GM10248 (cell line): ENCODE data around the gene F10.

Experiments used
- CTCF ChIA-PET: fragments of 300-600 bp; sonication (Branson Sonifier 250); formaldehyde crosslinking; extraction: SDS; loops from one replicate; lab custom pipeline; 2021; ENCODE audit warnings: antibody characterized with exemption; lab: Yijun Ruan, JAX
- POLR2A ChIA-PET: fragments of 350-650 bp; sonication (Branson Sonifier 250); formaldehyde crosslinking; extraction: SDS; loops from one replicate; lab custom pipeline; 2020; ENCODE audit warnings: antibody characterized with exemption; lab: Yijun Ruan, JAX
- DNase-seq: peaks from one replicate; pipeline ENCODE4 v3.0.0; 2012; ENCODE audit errors: extremely low spot score
- CTCF ChIP-seq: IDR thresholded peaks from 2 replicates; pipeline ENCODE4 v1.5.1; 2012; ENCODE audit warnings: mild to moderate bottlenecking, low read depth; ENCODE audit errors: extremely low read depth, missing control alignments, control extremely low read depth

F10 gene

GRCh38 chr13:113182046-113182445 lies 59.4 kb downstream of the F10 start:
- ChIA-PET POLR2A (no interaction called here), CTCF (interaction anchor here (1.2 kb wide), 1 partner anchor 11 kb away, joined by 3 read pairs; no protein-coding TSS in a partner anchor)
- TF ChIP-seq CTCF, result no peak
- no peak for DNase-seq

- no peak for DNase-seq
- ChIA-PET CTCF (interaction anchor here (1.8 kb wide), 1 partner anchor 14 kb away, joined by 8 read pairs; no protein-coding TSS in a partner anchor), POLR2A (no interaction called here)
- no peak for TF ChIP-seq CTCF
Measured at GRCh38 chr13:113183450-113184129, 61.0 kb downstream of the F10 start.

GRCh38 chr13:113184568-113185440 lies 62.2 kb downstream of the F10 start:
- POLR2A ChIA-PET, result no interaction called here
- DNase-seq, result no peak
- TF ChIP-seq CTCF, result no peak
- CTCF ChIA-PET, result no interaction called here

GRCh38 chr13:113186061-113186900 lies 63.7 kb downstream of the F10 start:
- DNase-seq, result peak; percentile 71
- ChIA-PET CTCF (interaction anchor here (1.1 kb wide), 1 partner anchor 10 kb away, joined by 3 read pairs; no protein-coding TSS in a partner anchor), POLR2A (no interaction called here)
- no peak for TF ChIP-seq CTCF

GRCh38 chr13:113187263-113187669 lies 64.7 kb downstream of the F10 start:
- CTCF ChIA-PET, result interaction anchor here (1.1 kb wide), 1 partner anchor 9 kb away, joined by 3 read pairs; no protein-coding TSS in a partner anchor
- TF ChIP-seq CTCF, result no peak
- POLR2A ChIA-PET, result no interaction called here
- DNase-seq, result no peak
